Measurements from ENCODE around the gene RPL10A.
A peak's percentile ranks its signal among the peaks of the same experiment; 100 is the strongest.

RPL10A gene

GRCh38 chr6:35483490-35483889, 15.3 kb downstream of the RPL10A start:
- H3K36me3 ChIP-seq (ENCODE audit: control insufficient read depth, insufficient read depth, low read length): peaks cover 13% of the 10 kb centered on the region
- peaks cover 33% of the 10 kb centered on the region for H3K4me1 ChIP-seq (ENCODE audit: control insufficient read depth, insufficient read depth, low read length)
- no peak overlapping the region for H3K4me3 ChIP-seq (ENCODE audit: low read length)
- H3K27me3 ChIP-seq (ENCODE audit: control insufficient read depth, insufficient read depth, low read length): no peaks in the 10 kb centered on the region
- no peak overlapping the region for H3K9ac ChIP-seq (ENCODE audit: low read length)
- peak overlapping the region; percentile 43 for H3K27ac ChIP-seq (ENCODE audit: low read depth, low read length)

- H3K36me3 ChIP-seq (ENCODE audit: control insufficient read depth, insufficient read depth, low read length): peaks cover 12% of the 10 kb centered on the region
- H3K27me3 ChIP-seq (ENCODE audit: control insufficient read depth, insufficient read depth, low read length): no peaks in the 10 kb centered on the region
- H3K9ac ChIP-seq (ENCODE audit: low read length): no peak overlapping the region
- peaks cover 35% of the 10 kb centered on the region for H3K4me1 ChIP-seq (ENCODE audit: control insufficient read depth, insufficient read depth, low read length)
- H3K27ac ChIP-seq (ENCODE audit: low read depth, low read length): peak overlapping the region; percentile 99
- no peak overlapping the region for H3K4me3 ChIP-seq (ENCODE audit: low read length)
These were observed 15.9 kb downstream of the RPL10A start for GRCh38 chr6:35483893-35484645.

- Histone ChIP-seq H3K36me3 (ENCODE audit: control insufficient read depth, insufficient read depth, low read length) (peaks cover 9% of the 10 kb centered on the region), H3K4me1 (ENCODE audit: control insufficient read depth, insufficient read depth, low read length) (peaks cover 44% of the 10 kb centered on the region), H3K27ac (ENCODE audit: low read depth, low read length) (peak overlapping the region; percentile 99), H3K4me3 (ENCODE audit: low read length) (peak overlapping the region; percentile 7), H3K27me3 (ENCODE audit: control insufficient read depth, insufficient read depth, low read length) (no peaks in the 10 kb centered on the region), H3K9ac (ENCODE audit: low read length) (no peak overlapping the region)
These were observed 16.8 kb downstream of the RPL10A start for GRCh38 chr6:35484921-35485392.

DNA sequence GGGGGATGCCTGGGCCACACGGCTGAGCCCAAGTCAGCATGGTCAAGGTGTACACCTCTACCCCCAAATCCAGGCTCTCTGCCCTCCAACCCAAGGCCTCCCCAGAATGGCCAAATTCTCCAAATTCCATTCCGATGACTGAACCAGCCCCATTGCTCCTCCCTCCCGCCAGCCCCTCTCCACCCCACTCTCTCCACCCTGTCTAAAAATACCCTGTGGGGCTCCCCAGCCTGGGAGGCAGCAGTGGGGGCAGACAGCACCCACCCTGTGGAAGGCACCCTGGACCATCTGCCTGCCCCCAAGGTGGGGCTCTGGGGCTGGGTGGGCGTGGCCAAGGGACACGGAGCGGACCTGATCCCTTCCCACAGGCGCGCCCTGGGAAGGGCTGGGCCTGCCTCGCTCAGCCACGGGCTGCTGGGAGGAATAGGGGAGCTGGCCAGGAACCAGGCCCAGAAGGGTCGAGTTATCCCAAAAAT, 17.2 kb downstream of the RPL10A start:
- Histone ChIP-seq H3K4me3 (ENCODE audit: low read length) (peak overlapping the region; percentile 7), H3K36me3 (ENCODE audit: control insufficient read depth, insufficient read depth, low read length) (peaks cover 7% of the 10 kb centered on the region), H3K27ac (ENCODE audit: low read depth, low read length) (peak overlapping the region; percentile 99), H3K27me3 (ENCODE audit: control insufficient read depth, insufficient read depth, low read length) (no peaks in the 10 kb centered on the region), H3K4me1 (ENCODE audit: control insufficient read depth, insufficient read depth, low read length) (peaks cover 46% of the 10 kb centered on the region), H3K9ac (ENCODE audit: low read length) (no peak overlapping the region)

DNA sequence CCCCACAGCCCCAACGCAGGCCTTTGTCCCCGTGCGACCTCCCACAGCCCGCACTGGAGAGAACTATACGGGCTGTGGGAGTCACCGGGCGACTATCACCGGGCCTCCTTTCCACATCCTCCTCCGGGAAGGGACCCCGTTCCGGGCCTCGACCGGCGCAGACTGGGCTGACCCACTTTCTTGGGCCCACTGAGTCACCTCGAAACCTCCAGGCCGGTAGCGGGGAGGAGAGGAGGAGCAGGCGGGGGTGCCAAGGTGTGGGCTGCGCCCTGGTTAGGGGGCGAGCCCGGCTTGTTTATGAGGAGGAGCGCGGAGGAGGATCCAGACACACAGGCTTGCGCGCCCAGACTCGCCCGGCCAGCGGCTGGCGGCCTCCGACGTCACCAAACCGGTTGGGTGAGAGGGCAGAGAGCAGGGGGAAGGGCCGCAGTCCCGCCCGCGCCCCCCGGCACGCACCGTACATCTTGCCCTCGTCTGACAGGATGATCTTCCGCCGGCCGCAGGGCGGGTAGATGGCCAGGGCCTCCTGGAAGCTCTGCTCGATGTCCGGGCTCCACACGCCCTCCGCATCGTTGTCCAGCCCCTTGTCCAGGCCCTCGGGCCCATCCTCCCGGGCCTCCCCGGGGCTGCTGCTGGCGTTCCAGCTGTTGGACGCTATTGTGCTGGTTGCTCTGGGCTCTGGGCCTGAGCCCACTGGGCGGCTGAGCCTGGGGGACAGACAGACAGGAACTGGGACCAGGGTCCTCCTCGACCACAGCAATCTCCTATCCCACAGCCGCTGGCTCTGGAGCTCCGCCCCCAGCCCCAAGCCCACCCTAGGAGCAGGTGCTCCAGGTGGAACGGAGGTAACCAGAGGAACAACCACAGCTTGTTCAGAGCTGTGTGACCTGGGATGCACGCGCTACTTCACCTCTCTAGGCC, 18.1 kb downstream of the RPL10A start:
- H3K36me3 ChIP-seq (ENCODE audit: control insufficient read depth, insufficient read depth, low read length): peaks cover 4% of the 10 kb centered on the region
- peak overlapping the region; percentile 99 for H3K27ac ChIP-seq (ENCODE audit: low read depth, low read length)
- H3K27me3 ChIP-seq (ENCODE audit: control insufficient read depth, insufficient read depth, low read length): no peaks in the 10 kb centered on the region
- peak overlapping the region; percentile 5 for H3K9ac ChIP-seq (ENCODE audit: low read length)
- peaks cover 49% of the 10 kb centered on the region for H3K4me1 ChIP-seq (ENCODE audit: control insufficient read depth, insufficient read depth, low read length)
- peak overlapping the region; percentile 3 for H3K4me3 ChIP-seq (ENCODE audit: low read length)

DNA sequence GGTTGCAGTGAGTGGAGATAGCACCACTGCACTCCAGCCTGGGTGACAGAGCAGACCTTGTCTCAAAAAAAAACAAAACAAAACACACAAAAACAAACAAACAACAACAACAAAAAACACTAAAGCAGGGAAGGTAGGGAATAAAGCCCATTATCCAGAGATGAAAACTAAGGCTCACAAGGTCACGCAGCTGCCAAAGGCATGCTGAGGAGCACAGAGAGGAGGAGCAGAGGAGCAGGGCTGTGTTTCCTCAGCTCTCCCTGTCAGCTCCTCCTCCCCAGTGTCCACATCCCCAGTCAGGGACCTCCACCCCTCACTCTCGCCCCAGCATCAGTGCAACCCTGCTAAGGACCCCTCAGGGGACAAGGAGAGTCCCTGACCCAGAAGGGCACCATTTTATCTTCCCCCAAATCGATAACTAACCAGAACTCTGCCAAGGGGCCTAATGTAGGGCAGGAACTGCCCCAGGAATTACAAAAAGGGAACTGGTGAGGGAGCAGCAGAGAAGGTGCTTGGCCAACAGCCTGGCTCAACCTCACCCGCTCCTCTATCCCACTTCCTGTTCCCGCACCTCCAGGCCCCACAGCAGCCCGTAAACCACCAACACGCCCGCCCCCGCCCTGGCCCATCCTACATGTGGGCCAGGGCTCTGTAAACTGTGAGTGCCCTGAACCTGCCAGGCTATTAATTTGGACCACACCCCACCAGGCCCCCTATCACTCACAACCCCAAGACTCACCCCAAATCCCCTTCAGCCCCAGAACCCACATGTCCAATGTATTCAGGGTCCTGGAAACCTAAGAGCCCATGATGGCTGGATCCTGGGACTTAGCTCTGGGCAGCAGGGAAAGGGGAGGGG, 19.7 kb downstream of the RPL10A start:
- Histone ChIP-seq H3K4me3 (ENCODE audit: low read length) (peak overlapping the region; percentile 36), H3K9ac (ENCODE audit: low read length) (peak overlapping the region; percentile 63), H3K36me3 (ENCODE audit: control insufficient read depth, insufficient read depth, low read length) (peaks cover 4% of the 10 kb centered on the region), H3K27ac (ENCODE audit: low read depth, low read length) (peak overlapping the region; percentile 99), H3K27me3 (ENCODE audit: control insufficient read depth, insufficient read depth, low read length) (no peaks in the 10 kb centered on the region), H3K4me1 (ENCODE audit: control insufficient read depth, insufficient read depth, low read length) (peaks cover 64% of the 10 kb centered on the region)

DNA sequence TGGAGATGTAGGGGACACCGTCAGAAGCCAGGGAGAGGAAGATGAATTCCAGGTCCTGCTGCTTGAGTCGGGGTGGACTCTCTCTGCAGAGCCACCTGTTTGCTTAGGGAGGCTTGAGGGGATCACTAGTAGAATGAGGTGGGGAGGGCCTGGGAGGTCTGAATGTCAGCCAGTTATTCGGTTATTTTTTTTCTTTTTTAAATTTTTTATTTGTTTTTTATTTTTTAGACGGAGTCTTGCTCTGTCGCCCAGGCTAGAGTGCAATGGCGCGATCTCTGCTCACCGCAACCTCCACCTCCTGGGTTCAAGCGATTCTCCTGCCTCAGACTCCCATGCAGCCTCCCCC, 20.3 kb downstream of the RPL10A start:
- Histone ChIP-seq H3K9ac (ENCODE audit: low read length) (no peak overlapping the region), H3K27me3 (ENCODE audit: control insufficient read depth, insufficient read depth, low read length) (no peaks in the 10 kb centered on the region), H3K27ac (ENCODE audit: low read depth, low read length) (peak overlapping the region; percentile 99), H3K36me3 (ENCODE audit: control insufficient read depth, insufficient read depth, low read length) (no peaks in the 10 kb centered on the region), H3K4me3 (ENCODE audit: low read length) (no peak overlapping the region), H3K4me1 (ENCODE audit: control insufficient read depth, insufficient read depth, low read length) (peaks cover 69% of the 10 kb centered on the region)

GRCh38 chr6:35489066-35489465, 20.9 kb downstream of the RPL10A start:
- H3K27ac ChIP-seq (ENCODE audit: low read depth, low read length): peak overlapping the region; percentile 99
- no peaks in the 10 kb centered on the region for H3K36me3 ChIP-seq (ENCODE audit: control insufficient read depth, insufficient read depth, low read length)
- H3K27me3 ChIP-seq (ENCODE audit: control insufficient read depth, insufficient read depth, low read length): no peaks in the 10 kb centered on the region
- no peak overlapping the region for H3K9ac ChIP-seq (ENCODE audit: low read length)
- peaks cover 75% of the 10 kb centered on the region for H3K4me1 ChIP-seq (ENCODE audit: control insufficient read depth, insufficient read depth, low read length)
- H3K4me3 ChIP-seq (ENCODE audit: low read length): no peak overlapping the region

DNA sequence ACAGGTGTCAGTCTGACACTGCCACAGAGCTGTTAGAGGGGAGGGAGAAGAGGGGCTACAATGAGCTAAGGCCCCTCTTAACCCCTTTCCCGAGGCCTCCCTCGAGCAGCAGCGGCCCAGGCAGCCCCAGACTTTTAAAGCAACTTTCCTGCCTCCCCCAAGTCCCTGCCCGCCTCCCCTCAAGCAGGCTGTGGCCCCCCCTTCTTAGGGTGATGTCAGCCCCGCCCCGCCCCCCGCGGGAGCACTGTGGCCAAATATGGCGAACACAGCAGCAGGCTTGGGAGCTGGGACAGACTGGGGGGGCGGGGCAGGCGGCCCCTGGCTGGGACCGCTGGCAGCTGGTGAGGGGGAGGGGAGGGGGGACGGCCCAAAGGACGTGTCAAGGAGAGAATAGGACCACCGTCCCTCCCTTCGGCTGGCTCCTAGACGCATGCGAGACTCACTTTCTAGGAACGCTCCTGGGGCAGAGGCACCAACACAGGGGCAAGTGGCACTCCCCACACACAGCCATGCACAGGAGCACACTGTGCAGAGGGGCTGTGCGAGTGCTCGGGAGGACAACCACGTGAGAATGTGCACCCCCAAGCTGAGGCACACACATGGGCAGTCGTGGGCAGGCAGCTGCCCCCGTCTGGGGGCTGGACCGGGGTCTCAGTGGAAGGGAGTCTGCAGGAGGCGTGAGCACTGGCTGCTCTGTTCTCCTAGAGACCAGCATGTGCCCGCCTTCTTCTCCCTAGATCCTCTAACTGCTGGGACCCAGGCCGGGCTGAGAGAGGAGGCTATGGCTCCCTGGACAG, 22.0 kb downstream of the RPL10A start:
- Histone ChIP-seq H3K27ac (ENCODE audit: low read depth, low read length) (peak overlapping the region; percentile 99), H3K36me3 (ENCODE audit: control insufficient read depth, insufficient read depth, low read length) (no peaks in the 10 kb centered on the region), H3K9ac (ENCODE audit: low read length) (peak overlapping the region; percentile 24), H3K4me1 (ENCODE audit: control insufficient read depth, insufficient read depth, low read length) (peaks cover 77% of the 10 kb centered on the region), H3K27me3 (ENCODE audit: control insufficient read depth, insufficient read depth, low read length) (no peaks in the 10 kb centered on the region), H3K4me3 (ENCODE audit: low read length) (peak overlapping the region; percentile 71)

DNA sequence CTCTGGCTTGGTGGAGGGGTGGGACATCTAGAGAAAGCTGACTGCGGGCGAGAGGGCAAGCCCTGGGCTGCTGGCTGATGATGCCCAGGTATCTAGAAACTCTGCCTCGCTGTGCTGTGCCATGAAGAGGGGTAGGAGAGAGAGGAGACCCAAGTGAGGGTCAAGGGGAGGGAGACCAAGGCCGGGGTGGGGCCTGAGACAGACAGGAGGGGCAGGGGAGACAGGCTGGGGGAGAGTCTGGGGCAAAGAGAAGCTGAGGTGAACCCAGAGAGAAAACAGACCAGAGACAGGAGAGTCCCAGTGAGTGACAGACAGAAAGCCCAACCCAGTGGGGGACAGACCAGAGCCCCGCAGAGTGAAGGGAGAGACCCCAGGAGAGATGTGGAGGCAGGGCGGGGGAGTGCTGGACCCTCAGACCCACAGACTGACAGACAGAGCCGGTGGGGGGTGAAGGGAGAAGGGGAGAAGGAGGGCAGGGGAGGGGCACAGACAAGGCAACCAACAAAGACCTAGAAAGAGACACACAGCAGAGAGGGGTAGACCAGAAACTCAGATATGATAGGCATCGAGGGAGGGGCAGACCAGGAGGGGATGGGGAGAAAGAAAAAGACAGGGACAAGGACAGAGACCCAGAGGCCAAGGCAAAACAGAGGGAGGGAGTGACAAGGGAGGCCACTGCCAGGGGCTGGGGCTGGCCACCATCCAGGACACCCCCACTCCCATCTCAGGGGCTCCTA, 22.8 kb downstream of the RPL10A start:
- H3K4me3 ChIP-seq (ENCODE audit: low read length): peak overlapping the region; percentile 71
- no peaks in the 10 kb centered on the region for H3K36me3 ChIP-seq (ENCODE audit: control insufficient read depth, insufficient read depth, low read length)
- H3K27me3 ChIP-seq (ENCODE audit: control insufficient read depth, insufficient read depth, low read length): no peaks in the 10 kb centered on the region
- no peak overlapping the region for H3K9ac ChIP-seq (ENCODE audit: low read length)
- H3K4me1 ChIP-seq (ENCODE audit: control insufficient read depth, insufficient read depth, low read length): peaks cover 70% of the 10 kb centered on the region
- peak overlapping the region; percentile 99 for H3K27ac ChIP-seq (ENCODE audit: low read depth, low read length)

All from rectal smooth muscle tissue (tissue), 1 donor.